Measurements from ENCODE around the gene TRAF2.

TRAF2 gene

DNA sequence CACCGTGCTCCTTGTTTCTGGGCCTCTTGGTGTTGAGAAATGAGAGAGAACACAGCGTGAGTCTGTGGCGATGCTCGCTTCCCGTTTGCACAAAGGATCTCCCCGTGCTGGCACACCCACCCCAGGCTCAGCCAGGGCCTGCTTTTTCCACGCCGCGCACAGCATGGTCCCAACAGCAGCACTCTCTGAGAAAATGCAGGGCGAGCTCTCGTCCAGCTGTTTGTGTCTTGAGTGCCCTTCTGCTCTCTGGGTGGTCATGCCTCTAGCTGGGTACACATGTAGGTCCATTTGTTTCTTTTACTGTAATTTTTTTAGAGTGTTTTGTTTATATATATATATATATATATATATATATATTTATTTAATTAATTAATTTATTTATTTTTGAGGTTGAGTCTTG lies 31.6 kb downstream of the TRAF2 start:
- DNase-seq: no peak

DNA sequence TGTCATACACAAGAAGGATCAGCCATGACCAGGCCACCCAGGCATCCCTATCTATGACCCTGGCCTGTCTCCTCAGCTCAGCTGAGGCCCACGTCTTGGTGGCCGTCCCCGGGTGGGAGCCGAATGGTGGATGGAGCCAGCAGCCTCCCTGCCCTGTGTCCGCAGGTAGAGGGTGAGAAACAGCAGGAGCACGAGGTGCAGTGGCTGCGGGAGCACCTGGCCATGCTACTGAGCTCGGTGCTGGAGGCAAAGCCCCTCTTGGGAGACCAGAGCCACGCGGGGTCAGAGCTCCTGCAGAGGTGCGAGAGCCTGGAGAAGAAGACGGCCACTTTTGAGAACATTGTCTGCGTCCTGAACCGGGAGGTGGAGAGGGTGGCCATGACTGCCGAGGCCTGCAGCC lies 33.8 kb downstream of the TRAF2 start:
- no peak for DNase-seq

DNA sequence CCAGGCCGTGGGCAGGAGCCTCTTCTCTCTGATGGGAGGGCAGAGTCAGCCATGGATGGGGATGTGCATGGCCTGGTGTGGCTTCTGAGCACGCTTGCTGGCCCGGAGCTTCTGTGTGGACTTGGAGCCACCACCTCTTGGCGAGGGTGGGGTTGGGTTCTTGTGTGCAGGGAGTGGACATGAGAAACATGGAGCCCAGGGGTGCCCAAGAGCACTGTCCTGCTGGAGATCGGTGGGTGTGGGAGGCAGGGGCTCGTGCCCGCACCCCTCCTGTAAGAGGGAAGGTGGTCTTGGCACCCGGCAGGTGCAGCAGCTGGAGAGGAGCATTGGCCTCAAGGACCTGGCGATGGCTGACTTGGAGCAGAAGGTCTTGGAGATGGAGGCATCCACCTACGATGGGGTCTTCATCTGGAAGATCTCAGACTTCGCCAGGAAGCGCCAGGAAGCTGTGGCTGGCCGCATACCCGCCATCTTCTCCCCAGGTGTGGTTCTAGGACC lies 34.5 kb downstream of the TRAF2 start:
- no peak for DNase-seq

DNA sequence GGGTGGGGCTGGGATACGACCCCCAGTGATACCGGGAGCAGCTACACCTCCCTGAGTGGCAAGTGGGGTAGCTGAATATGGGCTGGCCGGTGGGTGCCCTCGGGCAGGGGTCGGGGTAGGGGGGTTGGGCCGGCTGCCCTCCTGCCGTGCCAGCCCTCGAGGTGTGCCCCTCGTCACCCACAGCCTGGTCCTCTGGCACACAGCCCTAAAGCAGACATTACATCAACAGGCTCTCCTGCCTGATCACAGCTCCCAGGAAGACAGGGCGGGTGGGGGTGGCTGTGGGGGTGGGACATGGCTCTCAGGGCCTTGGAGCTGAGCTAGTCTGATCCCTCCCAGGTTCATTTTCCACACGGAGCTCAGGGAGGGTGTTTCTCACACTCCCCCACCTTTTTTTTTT lies 35.0 kb downstream of the TRAF2 start:
- no peak for DNase-seq

DNA sequence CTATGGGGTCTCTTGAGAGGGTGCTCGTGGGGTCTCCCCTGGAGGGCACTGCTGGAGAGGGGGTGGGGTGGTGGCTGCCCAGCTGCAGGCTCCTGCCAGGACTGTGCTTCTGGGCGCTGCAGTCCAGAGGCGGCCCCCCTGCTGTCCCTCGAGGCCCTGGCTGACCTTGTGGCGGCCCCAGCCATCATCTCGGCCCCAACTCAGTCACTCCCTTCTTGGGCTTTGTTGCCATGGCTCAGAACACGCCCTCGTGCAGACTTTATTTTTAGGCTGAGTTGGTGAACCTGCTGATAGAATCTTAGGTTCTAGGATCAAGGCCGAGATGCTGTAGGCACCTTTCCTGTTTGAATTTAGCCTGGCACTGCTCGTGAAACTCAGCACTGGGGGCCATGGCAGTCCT lies 35.4 kb downstream of the TRAF2 start:
- DNase-seq: no peak

DNA sequence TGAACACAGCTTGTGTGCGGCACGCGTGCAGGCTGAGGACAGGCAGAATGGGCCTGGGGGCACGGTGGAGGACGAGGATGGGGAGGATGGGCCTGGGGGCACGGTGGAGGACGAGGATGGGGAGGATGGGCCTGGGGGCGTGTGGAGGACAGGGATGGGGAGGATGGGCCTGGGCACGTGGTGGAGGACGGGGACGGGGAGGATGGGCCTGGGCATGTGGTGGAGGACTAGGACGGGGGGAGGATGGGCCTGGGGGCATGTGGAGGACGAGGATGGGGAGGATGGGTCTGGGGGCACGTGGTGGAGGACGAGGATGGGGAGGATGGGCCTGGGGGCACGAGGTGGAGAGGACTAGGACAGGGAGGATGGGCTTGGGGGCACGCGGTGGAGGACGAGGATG lies 36.2 kb downstream of the TRAF2 start:
- DNase-seq: no peak

DNA sequence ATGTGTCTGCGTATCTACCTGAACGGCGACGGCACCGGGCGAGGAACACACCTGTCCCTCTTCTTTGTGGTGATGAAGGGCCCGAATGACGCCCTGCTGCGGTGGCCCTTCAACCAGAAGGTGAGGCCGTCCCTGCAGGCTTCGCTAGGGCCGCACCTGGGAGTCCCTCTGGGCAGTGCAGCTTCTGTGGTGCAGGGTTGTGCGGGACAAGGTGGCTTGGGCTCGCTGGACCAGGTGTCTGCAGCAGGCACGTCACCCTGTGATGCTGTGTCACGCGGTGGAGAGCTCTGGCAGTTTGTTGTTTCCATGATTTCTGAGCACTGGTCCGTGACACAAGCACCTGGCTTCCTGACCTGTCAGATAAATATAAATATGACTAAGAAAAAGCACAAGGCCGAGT lies 37.6 kb downstream of the TRAF2 start:
- no peak for DNase-seq

DNA sequence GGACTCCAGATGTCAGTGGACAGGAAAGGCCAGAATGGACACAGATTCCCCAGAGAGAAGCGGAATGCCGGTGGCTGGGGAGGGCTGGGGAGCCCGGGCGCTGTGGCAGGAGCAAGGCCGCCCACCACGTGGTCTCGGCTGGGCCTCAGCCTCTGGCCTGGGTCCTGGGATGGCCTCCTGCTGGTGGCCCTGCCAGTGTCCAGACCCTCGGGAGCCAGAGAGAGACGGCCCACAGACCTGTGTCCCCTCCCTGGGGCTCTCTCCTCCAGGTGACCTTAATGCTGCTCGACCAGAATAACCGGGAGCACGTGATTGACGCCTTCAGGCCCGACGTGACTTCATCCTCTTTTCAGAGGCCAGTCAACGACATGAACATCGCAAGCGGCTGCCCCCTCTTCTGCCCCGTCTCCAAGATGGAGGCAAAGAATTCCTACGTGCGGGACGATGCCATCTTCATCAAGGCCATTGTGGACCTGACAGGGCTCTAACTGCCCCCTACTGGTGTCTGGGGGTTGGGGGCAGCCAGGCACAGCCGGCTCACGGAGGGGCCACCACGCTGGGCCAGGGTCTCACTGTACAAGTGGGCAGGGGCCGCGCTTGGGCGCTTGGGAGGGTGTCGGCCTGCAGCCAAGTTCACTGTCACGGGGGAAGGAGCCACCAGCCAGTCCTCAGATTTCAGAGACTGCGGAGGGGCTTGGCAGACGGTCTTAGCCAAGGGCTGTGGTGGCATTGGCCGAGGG lies 39.3 kb downstream of the TRAF2 start:
- DNase-seq: no peak

DNA sequence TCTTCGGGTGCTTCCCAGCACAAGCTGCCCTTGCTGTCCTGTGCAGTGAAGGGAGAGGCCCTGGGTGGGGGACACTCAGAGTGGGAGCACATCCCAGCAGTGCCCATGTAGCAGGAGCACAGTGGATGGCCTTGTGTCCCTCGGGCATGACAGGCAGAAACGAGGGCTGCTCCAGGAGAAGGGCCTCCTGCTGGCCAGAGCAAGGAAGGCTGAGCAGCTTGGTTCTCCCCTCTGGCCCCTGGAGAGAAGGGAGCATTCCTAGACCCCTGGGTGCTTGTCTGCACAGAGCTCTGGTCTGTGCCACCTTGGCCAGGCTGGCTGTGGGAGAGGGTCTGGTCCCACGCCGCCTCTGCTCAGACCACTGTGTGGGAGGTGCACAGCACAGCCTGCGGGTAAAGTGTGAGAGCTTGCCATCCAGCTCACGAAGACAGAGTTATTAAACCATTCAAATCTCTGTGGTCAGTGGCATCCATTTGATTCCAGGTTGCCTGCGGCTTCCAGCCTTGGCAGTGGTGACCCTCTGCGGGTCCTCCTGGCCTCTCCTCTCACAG lies 39.9 kb downstream of the TRAF2 start:
- DNase-seq: no peak

DNA sequence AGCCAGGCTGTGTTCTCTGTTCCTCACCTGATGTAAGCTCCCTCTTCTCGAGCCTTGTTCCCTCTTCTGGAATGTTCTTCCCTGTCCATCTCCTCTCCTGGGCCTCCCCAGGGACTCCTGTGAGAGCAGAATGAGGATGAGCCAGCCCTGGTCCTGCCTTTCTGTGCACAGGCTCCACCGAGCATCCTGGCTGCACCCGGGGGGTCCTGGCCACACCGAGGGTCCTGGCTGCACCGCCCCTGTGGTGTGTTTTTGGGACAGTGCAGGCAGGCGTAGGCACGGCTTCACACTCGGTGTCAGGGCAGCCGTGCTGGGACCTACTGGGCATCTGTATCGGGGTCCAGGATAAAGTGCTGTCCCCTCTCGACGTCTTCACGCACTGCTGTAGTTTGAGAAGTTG lies 40.4 kb downstream of the TRAF2 start:
- no peak for DNase-seq

DNA sequence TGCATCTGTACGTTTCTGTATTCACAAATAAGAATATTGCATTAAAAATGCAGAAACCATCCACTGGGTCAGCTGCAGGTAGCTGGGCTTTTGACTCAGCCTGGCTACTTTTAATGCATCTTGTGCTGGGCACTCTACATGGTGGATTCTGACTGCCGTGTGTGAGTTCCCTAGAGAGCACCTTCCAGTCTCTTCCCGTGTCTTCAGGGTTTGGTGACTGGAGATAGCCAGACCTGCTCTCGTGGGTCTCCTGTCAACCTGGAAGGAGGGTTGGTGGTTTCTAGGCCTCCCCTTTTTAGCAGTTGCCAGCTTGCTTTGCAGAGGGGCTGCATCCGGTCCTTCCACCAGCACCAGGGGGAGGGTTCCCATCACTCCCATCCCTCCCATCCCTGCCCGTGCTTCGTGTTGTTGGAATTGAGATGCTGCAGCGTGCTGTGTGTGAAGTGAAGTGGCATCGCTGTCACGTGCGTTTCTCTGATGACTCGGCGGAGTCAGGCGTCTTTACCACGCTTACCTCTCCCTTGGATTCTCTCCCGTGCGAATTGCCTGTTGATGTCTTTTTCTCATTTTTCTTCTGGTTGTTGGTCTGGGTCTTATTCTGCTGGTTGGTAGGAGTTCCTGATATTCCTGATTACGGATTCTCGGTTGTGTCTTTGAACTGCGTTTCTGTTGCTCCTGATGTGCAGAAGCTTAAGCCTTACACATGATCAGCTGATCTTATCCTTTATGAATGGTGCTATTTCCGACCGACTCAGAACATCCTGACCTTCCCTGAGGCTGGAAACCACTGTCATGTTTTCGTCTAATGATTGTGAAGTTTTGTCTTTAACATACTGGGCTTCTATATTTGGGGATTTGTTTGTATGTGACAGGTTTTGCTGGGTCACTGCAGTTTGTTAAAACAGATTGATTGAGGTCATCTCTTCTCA lies 41.3 kb downstream of the TRAF2 start:
- DNase-seq: no peak

DNA sequence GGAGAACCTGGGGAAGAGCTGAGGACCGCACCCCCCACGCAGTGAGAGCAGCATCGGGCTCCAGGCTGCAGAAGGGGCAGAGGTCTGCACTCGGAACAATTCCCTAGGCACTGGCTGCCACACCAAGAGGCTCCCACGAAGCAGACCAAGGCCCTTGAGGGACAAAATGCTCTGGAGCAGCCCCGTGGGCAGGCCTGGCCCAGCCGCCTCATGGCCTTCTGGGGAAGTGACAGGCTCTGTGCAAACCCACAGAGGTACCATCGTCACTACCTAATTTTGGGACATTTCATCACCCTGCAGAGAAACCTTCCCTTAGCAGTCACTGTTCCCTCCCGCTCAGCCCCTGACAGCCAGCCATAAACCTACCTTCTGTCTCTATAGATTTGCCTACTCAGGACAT lies 42.3 kb downstream of the TRAF2 start:
- DNase-seq: no peak

DNA sequence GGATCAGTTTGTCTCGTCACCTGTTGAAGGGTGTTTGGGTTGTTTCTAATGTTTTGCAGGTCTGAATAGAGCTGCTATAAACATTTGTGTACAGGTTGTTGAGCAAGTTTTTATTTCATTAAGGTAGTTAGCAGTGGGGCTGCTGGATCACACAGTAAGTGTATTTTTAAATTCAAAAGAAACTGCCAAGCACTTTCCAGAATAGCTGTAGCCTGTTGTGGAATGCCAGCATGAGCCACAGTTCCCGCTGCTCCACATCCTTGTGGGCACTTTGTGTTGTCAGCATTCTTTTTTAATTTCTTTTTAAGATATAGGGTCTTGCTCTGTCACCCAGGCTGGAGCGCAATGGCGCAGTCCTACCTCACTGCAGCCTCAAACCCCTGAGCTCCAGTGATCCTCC lies 43.7 kb downstream of the TRAF2 start:
- no peak for DNase-seq

DNA sequence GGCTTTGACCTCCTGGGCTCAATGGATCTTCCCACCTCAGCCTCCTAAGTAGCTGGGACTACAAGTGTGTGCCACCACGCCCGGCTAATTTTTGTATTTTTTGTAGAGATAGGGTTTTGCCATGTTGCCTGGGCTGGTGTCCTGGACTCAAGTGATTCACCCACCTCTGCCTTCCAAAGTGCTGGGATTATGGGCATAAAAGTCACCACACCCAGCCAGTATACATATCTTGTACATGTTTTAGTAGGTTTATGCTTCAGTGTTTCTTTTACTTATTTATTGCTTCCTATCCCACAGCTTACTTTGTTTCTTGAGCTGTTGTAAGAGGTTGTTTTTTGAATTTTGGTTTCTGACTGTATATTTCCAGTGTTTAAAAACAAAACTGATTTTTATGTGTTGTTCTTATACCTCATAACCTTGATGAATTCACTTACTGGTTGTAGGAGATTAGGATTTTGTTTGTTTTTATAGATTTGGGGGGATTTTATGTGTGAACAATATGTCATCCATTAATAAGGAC lies 45.4 kb downstream of the TRAF2 start:
- DNase-seq: no peak

DNA sequence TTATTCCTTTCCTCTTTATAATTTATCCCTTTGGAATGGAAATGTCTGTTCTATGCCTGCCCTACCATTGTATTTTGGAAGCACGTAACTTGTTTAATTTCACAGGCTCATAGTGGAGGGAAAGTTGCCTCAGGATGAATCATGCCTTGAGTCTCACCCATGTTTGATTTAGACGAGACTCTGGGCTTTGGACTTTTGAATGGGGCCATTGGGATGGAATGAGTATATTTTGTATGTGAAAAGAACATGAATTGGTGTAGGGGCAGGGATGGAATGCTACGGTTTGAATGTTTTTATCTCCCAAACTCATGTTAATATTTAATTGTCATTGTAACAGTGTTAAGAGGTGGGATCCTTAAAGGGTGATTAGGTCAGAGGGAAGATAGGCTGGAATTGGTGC lies 48.0 kb downstream of the TRAF2 start:
- no peak for DNase-seq

DNA sequence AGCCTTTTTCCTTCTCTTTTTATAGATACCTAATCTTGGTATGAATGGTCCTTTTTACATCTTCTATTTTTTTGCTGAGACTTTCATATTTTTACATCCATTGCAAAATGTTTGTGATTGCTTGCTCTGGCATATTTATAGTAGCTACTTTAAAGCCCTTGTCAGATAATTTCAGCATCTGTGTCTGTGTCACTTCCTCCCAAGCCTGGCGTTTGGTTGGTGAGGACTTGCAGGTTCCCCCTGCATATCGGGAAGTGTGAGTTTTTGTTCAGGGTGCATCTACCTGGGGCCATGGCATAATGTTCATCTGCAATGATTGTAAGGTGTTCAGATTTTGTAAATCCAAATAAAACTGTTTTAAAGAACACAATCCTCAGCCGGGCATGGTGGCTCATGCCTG lies 49.3 kb downstream of the TRAF2 start:
- DNase-seq: no peak

DNA sequence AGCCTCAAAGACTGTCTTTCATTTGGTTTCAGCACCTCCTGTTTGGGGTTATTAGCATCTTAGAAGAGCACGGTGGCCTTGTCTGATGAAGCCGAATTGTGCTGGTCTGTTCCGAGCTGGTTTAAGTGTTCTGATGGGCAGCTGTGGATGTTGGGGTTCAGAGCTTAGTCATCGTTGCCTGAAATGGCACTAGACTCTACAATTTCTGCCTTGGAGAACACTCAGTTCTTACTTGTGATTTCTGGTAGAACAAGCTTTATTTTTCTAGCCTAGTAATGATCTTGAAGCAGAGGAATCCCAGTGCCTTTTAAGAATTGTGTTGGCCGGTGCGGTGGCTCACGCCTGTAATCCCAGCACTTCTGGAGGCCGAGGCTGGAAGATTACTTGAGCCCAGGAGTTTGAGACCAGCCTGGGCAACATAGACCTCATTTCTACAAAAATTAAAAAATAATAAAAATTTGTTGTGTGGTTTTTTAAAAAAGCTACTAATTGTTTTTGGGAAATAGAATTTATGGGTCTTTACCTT lies 50.4 kb downstream of the TRAF2 start:
- DNase-seq: no peak

DNA sequence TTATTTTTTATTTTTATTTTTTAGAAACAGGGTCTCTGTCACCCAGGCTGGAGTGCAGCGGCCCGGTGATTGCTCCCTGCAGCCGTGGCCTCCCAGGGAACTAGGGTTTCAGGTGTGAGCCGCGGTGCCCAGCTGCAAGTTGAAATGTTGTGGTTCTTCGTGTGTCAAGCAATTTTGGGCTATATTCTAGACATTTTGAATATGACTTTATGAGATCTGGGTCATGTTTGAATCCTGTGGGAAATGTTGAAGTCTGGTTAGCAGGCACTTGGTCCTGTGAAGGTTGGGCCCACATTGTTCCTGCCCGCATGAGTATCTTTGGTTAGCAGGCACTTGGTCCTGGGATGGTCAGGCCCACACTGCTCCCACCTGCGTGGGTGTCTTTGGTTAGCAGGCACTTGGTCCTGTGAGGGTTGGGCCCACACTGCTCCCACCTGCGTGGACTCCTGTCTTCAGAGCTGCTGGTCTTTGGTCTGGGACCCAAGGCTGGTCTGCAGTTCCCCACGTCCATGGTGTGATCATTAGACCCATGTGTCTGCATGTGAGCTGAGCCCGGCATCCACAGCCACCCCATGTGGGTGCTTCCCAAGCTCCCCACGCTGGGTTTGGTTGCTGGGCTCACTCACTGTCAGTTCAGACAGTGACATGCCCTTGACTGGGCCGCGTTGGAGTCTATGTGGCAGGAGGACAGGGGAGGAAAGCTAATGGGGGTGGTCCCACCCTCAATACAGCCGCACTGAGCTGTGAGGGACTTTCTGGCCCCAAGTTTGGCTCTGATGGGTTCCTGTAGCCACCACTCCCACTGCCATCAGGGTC lies 51.1 kb downstream of the TRAF2 start:
- no peak for DNase-seq

DNA sequence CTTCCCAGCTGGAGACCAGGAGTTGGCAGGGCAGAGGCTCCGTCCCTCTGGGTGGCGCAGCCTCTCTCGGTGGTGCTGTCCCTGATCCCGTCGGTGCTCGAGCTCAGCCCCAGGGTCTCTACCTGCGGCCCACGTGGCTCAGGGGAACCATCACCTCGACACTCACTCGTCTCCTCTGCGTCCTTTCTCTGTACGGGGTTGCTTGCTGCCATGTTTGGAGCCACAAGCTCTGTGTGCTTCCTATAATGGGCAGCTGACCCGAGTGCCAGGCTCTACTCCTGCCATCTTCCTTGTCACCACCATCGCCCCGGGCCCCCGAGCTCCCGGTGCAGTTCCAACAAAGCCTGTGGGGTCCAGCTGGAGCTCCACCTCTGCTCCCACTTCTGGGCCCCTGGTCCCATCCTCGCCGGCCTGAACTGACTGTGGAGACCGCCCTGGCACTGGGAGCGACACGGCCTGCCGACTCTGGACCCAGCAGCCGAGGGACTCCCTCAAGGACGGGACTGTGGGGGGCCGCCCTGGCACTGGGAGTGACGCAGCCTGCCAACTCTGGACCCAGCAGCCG lies 53.2 kb downstream of the TRAF2 start:
- no peak for DNase-seq

DNA sequence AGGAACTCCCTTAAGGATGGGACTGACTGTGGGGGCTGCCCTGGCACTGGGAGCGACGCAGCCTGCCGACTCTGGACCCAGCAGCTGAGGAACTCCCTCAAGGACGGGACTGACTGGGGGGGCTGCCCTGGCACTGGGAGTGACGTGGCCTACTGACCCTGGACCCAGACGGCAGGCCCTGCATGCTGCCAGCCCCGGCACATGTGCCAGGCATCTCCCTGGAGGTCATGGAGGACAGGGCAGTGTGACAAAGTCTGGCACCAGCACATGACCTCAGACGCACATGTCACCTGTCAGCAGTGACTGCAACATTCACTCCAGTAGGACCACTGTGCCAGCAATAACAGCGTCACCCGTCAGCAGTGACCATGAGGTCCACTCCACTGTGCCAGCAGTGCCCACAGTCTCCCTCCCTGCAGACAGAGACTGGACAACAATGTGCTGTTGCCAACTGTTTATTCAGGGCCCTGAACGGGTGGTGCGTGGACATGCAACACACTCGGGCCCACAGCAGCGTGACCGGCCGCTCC lies 53.7 kb downstream of the TRAF2 start:
- DNase-seq: no peak

DNA sequence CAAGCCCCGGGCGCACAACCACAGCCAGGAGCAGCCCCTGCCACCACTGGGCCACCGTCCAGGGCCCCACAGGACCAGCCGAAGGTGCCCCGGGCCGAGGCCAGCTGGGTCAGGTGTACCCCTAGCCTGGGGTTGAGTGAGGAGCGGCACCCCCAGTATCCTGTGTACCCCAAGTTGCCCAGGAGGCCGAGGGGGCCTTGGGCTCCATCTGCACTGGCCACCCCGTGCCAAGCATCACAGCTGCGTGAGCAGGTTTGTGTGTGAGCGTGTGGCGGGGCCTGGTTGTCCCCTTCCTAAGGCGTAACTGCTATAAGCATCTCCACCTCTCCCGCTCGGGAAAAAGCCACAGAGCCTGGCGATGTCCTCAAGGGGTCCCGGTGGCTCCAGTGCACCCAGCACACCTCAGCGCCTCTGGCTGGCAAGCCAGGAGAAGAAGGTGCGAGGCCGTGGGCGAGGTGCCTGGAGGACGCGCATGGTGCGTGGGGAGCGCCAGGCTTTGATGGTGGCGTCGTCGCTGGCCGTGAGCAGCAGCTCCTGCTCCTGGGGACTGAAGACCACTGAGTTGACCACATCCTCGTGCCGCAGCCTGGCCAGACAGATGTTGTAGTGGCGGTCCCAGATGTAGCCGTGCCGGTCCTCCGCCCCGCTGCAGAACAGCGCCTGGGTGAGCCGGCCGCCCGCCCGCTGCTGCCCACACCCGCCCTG lies 54.4 kb downstream of the TRAF2 start:
- DNase-seq: no peak
